Common myeloid progenitor, CD34-positive (primary cell): ENCODE measurements around the gene USH2A.

Experiments used
- CTCF ChIA-PET: fragments of 350-600 bp; sonication (Branson Sonifier 250); formaldehyde crosslinking; loops from one replicate; lab custom pipeline; 2021; ENCODE audit warnings: antibody characterized with exemption; lab: Charles Lee
- POLR2A ChIA-PET: fragments of 350-600 bp; sonication (Branson Sonifier 250); formaldehyde crosslinking; loops from one replicate; lab custom pipeline; 2021; ENCODE audit warnings: antibody characterized with exemption; lab: Charles Lee
- DNase-seq, 3 donors: peaks; one replicate each; pipeline versions ENCODE4 v3.0.0 to v3.0.0-alpha.2; 2013
- H3K27ac ChIP-seq, 2 experiments: 1 replicate in 1 of 2; 2 replicates in 1 of 2; pipeline ENCODE4 v1.7.0; 2013; ENCODE audit warnings: inconsistent platforms in 2 of 2, low read length in 2 of 2, mild to moderate bottlenecking in 2 of 2, low read depth in 1 of 2, moderate library complexity in 1 of 2; ENCODE audit not compliant: severe bottlenecking in 2 of 2, insufficient read depth in 1 of 2, poor library complexity in 1 of 2
- H3K27me3 ChIP-seq, 5 experiments: replicated peaks in 2 of 5; 1 replicate in 3 of 5; 2 replicates in 2 of 5; pipeline versions ENCODE4 v1.6.1 to v1.7.0; 2013; ENCODE audit warnings: low read length in 4 of 5, mild to moderate bottlenecking in 2 of 5, moderate library complexity in 2 of 5, inconsistent platforms in 1 of 5; ENCODE audit not compliant: insufficient read depth in 5 of 5, control insufficient read depth in 4 of 5
- H3K36me3 ChIP-seq, 4 experiments: 1 replicate in 2 of 4; 2 replicates in 2 of 4; pipeline versions ENCODE4 v1.6.1 to v1.7.0; 2013; ENCODE audit warnings: low read length in 3 of 4, control low read depth in 1 of 4, mild to moderate bottlenecking in 1 of 4; ENCODE audit not compliant: control insufficient read depth in 4 of 4, insufficient read depth in 4 of 4
- H3K4me1 ChIP-seq, 4 experiments: 1 replicate in 3 of 4; 2 replicates in 1 of 4; pipeline versions ENCODE4 v1.6.1 to v1.7.1; 2013; ENCODE audit warnings: low read length in 3 of 4, mild to moderate bottlenecking in 3 of 4, control low read depth in 1 of 4, inconsistent platforms in 1 of 4, moderate library complexity in 1 of 4; ENCODE audit not compliant: control insufficient read depth in 4 of 4, insufficient read depth in 4 of 4; ENCODE audit errors: control extremely low read depth in 1 of 4
- H3K4me3 ChIP-seq, 7 experiments: 1 replicate in 4 of 7; 2 replicates in 3 of 7; pipeline versions ENCODE4 v1.5.1 to v1.7.0; 2013; ENCODE audit warnings: mild to moderate bottlenecking in 7 of 7, low read length in 6 of 7, moderate library complexity in 6 of 7, inconsistent platforms in 2 of 7, low read depth in 2 of 7, control low read depth in 1 of 7; ENCODE audit not compliant: insufficient read depth in 4 of 7, control insufficient read depth in 1 of 7; ENCODE audit errors: extremely low read depth in 1 of 7
- H3K9me3 ChIP-seq, 5 experiments: 1 replicate in 4 of 5; 2 replicates in 1 of 5; pipeline versions ENCODE4 v1.6.1 to v1.7.1; 2013; ENCODE audit warnings: low read length in 4 of 5, mild to moderate bottlenecking in 2 of 5, inconsistent platforms in 1 of 5, low read depth in 1 of 5, moderate library complexity in 1 of 5; ENCODE audit not compliant: control insufficient read depth in 4 of 5, insufficient read depth in 2 of 5; ENCODE audit errors: control extremely low read depth in 1 of 5
- WGBS: methylation state at CpG from one replicate; pipeline ENCODE4 v1.1.5; 2013; ENCODE audit not compliant: insufficient coverage; 5-methylcytosine and 5-hydroxymethylcytosine counted together

The USH2A gene

DNA sequence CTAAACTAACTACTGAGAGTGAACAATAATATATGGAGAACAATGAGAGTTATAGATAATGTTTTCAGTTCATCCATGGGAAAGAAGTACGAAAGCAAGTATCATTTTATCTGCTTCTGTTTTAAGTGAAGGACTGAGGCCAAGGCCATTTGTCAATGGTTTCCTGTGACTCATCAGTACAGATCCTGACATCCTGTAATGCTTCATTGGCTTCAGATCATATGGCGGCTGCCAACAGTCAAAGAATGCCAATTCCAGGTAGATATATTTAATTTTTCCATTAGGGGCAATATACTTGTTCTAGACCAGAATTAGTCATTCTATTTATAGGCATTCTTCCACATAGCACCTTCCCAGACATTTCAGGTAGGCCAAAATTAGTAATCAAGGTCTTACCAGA is 97.3 kb downstream of the USH2A start:
- Histone ChIP-seq H3K36me3 (no peaks in the 10 kb centered on the region), H3K27me3 (no peaks in the 10 kb centered on the region), H3K4me1 (no peaks in the 10 kb centered on the region), H3K4me3 (no peak overlapping the region), H3K27ac (no peak overlapping the region), H3K9me3 (no peaks in the 10 kb centered on the region)
- DNase-seq: no peak
- CTCF ChIA-PET: no interaction called here
- POLR2A ChIA-PET: no interaction called here
- WGBS: 95% methylated on average over 2 of the region's 2 CpGs

DNA sequence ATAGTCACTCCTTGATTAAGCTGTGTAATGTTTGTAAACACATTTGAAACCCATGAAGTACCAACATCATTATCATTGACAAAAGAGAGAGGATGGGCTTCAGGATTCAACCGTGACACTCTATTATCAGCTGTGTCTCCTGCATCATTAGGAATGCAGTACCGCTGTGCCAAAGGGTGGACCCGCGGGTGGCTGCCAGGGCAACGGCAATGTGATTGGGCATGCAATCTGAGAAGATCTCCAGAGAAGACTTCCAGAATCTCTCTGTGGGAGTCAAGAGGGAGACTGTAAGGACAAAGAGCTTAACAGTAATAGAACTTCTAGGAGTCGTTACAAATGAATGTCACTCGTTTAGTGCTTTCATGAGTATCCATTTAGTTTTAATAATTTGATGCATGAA is 97.9 kb downstream of the USH2A start:
- H3K9me3 ChIP-seq: no peaks in the 10 kb centered on the region
- CTCF ChIA-PET: no interaction called here

DNA sequence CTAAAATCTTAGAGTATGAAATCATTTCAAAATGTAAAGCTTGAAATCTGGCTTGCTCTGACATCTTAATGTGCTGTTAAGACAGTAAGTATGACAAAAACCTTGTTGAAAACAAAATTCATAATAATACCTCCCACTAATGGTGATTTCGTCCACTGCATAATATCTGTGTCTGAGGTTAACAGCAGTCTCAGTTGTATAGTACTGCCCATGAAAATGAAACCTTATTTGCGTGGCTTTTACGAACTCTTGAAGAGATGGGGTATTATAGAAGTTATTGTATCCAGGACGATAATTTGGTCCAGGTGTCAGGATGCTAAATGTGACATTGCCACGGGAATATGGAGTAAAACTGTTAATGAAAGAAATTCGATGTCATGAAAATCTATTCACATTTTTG is 99.9 kb downstream of the USH2A start:
- Histone ChIP-seq H3K9me3 (no peaks in the 10 kb centered on the region), H3K4me1 (no peaks in the 10 kb centered on the region), H3K4me3 (no peak overlapping the region), H3K27me3 (no peaks in the 10 kb centered on the region), H3K27ac (no peak overlapping the region), H3K36me3 (no peaks in the 10 kb centered on the region)
- WGBS: no CpG with 5 or more reads among the region's 6 CpGs
- no peak for DNase-seq
- POLR2A ChIA-PET: no interaction called here
- CTCF ChIA-PET: no interaction called here

More for the DNA sequence above, 97.9 kb downstream of the USH2A start:
- no peaks in the 10 kb centered on the region for H3K4me1 ChIP-seq
- 91% methylated on average over 5 of the region's 7 CpGs for WGBS
- no peak for DNase-seq
- no peak overlapping the region for H3K4me3 ChIP-seq
- no peaks in the 10 kb centered on the region for H3K27me3 ChIP-seq
- H3K36me3 ChIP-seq: no peaks in the 10 kb centered on the region
- POLR2A ChIA-PET: no interaction called here
- H3K27ac ChIP-seq: no peak overlapping the region

DNA sequence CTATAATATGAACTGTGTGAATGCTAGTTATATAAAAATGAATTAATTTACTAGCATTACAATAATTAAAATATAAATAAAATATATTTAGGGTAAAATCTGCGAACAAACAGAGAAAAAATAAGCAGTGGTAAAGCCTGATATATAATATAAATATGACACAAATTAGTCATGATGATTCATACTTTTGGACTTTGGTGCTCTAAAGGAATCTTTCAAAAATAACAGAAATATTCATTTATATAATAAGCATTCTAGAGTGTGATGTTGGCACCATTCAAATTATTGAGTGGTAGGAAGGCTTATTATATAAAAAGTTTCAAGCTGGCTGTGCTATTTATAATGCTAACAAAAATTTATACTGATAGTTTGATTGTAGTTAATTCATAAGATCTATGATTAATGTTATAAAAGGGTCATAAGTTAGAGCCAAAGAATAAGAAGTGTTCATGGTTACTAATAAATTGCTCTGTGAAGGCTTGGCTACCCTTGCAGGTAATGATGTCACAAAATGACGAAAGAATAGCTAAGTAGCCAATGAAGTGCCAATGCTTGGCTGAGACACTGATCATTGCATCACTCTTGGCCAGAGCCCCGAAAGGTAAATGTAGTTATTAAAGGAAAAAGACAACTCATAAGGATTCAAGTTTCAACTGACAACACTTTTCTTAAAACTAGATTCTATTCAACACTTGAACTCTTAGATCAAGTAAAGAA is 108.7 kb downstream of the USH2A start:
- POLR2A ChIA-PET: no interaction called here

DNA sequence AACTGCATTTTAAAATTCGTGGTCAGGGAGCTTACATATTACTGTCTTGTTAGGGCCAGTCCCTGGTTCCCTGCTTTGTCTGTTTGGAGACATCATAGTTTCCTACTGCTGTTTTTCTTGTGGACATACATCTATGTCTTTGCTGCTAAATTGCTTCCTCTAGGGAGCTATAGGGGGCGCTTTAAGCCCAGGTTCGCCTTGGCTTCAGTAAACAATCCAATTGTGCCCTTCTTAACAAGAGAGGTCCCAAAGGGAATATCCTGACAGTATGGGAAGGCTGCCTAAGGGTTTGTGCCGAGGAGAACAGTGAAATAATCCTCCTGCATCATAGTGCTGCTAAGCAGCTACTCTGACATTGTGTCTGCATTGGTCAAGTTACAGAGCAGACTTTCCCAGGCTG is 112.5 kb downstream of the USH2A start:
- Histone ChIP-seq H3K9me3 (no peaks in the 10 kb centered on the region), H3K4me1 (no peaks in the 10 kb centered on the region), H3K4me3 (no peak overlapping the region), H3K27ac (no peak overlapping the region), H3K36me3 (no peaks in the 10 kb centered on the region), H3K27me3 (peaks cover 0 to 2% (median 0%) of the 10 kb centered on the region in 5 experiments)
- peak in 1 of 3 donors; percentile 4 for DNase-seq
- POLR2A ChIA-PET: no interaction called here
- CTCF ChIA-PET: interaction anchor here (0.6 kb wide), 1 partner anchor 341 kb away, joined by 3 read pairs; no protein-coding TSS in a partner anchor
- WGBS: 4% methylated on average over 4 of the region's 4 CpGs

More for the DNA sequence above, 108.7 kb downstream of the USH2A start:
- no CpG with 5 or more reads among the region's 3 CpGs for WGBS
- Histone ChIP-seq H3K36me3 (no peaks in the 10 kb centered on the region), H3K27me3 (peaks cover 0 to 2% (median 0%) of the 10 kb centered on the region in 5 experiments), H3K4me3 (no peak overlapping the region), H3K4me1 (no peaks in the 10 kb centered on the region), H3K9me3 (no peaks in the 10 kb centered on the region), H3K27ac (no peak overlapping the region)
- no peak for DNase-seq
- CTCF ChIA-PET: no interaction called here

DNA sequence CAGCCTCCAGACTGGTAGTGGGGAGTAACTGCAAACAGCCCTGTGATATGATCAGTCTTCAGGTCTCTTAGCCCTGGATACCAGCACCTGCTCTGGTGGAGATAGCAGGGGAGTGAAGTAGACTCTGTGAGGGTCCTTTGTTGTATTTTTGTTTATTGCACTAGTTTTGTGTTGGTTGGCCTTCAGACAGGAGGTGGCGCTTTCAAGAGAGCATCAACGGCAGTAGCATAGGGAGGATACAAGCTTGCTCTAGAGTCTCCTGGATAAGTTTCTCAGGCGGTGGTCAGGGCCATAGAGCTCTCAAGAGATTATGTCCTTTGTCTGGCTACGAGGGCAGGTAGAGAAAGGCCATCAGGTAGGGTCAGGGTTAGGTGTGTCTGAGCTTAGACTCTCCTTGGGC is 116.4 kb downstream of the USH2A start:
- 71% methylated on average over 3 of the region's 4 CpGs for WGBS
- POLR2A ChIA-PET: no interaction called here

DNA sequence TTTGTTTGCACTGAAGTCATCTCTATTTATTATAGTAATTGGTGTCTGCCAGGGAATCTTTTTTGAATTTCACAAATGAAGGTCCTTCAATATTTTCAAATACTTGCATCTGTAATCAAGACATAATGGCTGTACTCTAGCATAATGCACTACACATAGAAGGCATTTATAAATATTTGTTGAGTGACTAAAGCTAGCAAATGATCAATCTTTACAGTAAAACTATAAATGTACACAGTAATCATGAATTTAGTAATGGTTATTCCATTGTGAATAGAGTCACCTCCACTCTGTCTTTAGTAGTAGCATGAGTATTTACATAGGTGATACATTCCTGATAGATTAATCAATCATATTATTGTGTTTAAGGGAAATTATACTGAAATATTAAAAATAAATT is 119.6 kb downstream of the USH2A start:
- DNase-seq: no peak
- Histone ChIP-seq H3K9me3 (no peaks in the 10 kb centered on the region), H3K27ac (no peak overlapping the region), H3K27me3 (no peaks in the 10 kb centered on the region), H3K4me3 (no peak overlapping the region), H3K4me1 (no peaks in the 10 kb centered on the region), H3K36me3 (no peaks in the 10 kb centered on the region)
- ChIA-PET CTCF (no interaction called here), POLR2A (no interaction called here)

More for the DNA sequence above, 116.4 kb downstream of the USH2A start:
- no peaks in the 10 kb centered on the region for H3K36me3 ChIP-seq
- H3K27ac ChIP-seq: no peak overlapping the region
- CTCF ChIA-PET: no interaction called here
- no peaks in the 10 kb centered on the region for H3K9me3 ChIP-seq
- no peaks in the 10 kb centered on the region for H3K27me3 ChIP-seq
- no peaks in the 10 kb centered on the region for H3K4me1 ChIP-seq
- H3K4me3 ChIP-seq: no peak overlapping the region
- no peak for DNase-seq
